ENCODE measurements around the gene BMI1. TPM values are rescaled to one million over a fixed set of nuclear protein-coding genes. Genes with fewer than 3 reads are reported as not detected.

Gene BMI1
- polyA plus RNA-seq, 1 donor (not counting 4 experiments of a cell fraction or from before 2014, with no cell fraction given), result 33.1 TPM

DNA sequence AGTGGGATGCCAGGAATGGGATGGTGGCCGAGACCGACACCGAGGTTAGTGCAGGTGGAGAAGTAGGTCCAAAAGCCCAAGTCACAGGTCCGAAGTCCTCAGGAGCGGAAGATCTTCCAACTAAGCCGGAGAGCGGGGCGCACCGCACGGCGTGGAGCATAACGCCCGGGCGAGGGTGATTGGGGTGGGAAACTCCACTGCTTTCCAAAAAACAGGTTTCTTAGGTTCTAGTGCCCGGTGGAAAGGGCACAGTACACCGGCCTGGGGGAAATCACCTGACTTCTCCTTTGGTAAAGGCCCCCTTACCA is 13.0 kb downstream of the BMI1 start:
- Histone ChIP-seq H3K4me2 (ENCODE audit: control insufficient read depth, extremely low read depth, insufficient read depth, low read depth, low read length) (no peak overlapping the region), H3K9me3 (ENCODE audit: control insufficient read depth, low read depth, low read length) (no peaks in the 10 kb centered on the region), H3K4me1 (ENCODE audit: control insufficient read depth, extremely low read depth, insufficient read depth, low read length) (peaks cover 2% of the 10 kb centered on the region), H2AFZ (ENCODE audit: control insufficient read depth, low read length) (no peak overlapping the region), H3K9me1 (ENCODE audit: control insufficient read depth, extremely low read depth, insufficient read depth, low read length) (no peaks in the 10 kb centered on the region), H3K27me3 (ENCODE audit: control insufficient read depth, extremely low read depth, insufficient read depth, low read length) (peaks cover 45% of the 10 kb centered on the region), H3K36me3 (ENCODE audit: control insufficient read depth in 2 of 2, extremely low read depth in 1 of 2, insufficient read depth in 2 of 2, low read length in 2 of 2) (peaks cover 5 to 8% of the 10 kb centered on the region in 2 experiments), H3K27ac (ENCODE audit: control insufficient read depth, insufficient read depth, low read length) (no peak overlapping the region), H3K9ac (ENCODE audit: control insufficient read depth, extremely low read depth, insufficient read depth, low read length) (no peak overlapping the region), H3K79me2 (ENCODE audit: control insufficient read depth, insufficient read depth, low read length) (no peaks in the 10 kb centered on the region), H4K20me1 (ENCODE audit: control insufficient read depth, extremely low read depth, insufficient read depth, low read length) (no peaks in the 10 kb centered on the region), H3K4me3 (ENCODE audit: control insufficient read depth in 2 of 3, extremely low read depth in 1 of 3, insufficient read depth in 2 of 3, low read depth in 1 of 3, low read length in 3 of 3) (peak overlapping the region in 1 of 3 experiments; percentile 74)
- no peak for DNase-seq (ENCODE audit: low read depth, low spot score)
- dilution Hi-C loops (cut with MboI; ENCODE audit: extremely low pct_ligation_motif_present, low sequenced_read_pairs), result no loop called here
- TF ChIP-seq, protein P1, sequence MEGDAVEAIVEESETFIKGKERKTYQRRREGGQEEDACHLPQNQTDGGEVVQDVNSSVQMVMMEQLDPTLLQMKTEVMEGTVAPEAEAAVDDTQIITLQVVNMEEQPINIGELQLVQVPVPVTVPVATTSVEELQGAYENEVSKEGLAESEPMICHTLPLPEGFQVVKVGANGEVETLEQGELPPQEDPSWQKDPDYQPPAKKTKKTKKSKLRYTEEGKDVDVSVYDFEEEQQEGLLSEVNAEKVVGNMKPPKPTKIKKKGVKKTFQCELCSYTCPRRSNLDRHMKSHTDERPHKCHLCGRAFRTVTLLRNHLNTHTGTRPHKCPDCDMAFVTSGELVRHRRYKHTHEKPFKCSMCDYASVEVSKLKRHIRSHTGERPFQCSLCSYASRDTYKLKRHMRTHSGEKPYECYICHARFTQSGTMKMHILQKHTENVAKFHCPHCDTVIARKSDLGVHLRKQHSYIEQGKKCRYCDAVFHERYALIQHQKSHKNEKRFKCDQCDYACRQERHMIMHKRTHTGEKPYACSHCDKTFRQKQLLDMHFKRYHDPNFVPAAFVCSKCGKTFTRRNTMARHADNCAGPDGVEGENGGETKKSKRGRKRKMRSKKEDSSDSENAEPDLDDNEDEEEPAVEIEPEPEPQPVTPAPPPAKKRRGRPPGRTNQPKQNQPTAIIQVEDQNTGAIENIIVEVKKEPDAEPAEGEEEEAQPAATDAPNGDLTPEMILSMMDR (optimal IDR thresholded peaks at IDR 0.05 in 1 of 3, IDR thresholded peaks at IDR 0.05 in 1 of 3, conservative IDR thresholded peaks at IDR 0.05 in 1 of 3; ENCODE audit: extremely low read depth in 1 of 3, insufficient read depth in 2 of 3, low read length in 3 of 3), result no peak
- no peak for TF ChIP-seq EZH2 (IDR thresholded peaks at IDR 0.05; ENCODE audit: low read length)
- no peak for FAIRE-seq

DNA sequence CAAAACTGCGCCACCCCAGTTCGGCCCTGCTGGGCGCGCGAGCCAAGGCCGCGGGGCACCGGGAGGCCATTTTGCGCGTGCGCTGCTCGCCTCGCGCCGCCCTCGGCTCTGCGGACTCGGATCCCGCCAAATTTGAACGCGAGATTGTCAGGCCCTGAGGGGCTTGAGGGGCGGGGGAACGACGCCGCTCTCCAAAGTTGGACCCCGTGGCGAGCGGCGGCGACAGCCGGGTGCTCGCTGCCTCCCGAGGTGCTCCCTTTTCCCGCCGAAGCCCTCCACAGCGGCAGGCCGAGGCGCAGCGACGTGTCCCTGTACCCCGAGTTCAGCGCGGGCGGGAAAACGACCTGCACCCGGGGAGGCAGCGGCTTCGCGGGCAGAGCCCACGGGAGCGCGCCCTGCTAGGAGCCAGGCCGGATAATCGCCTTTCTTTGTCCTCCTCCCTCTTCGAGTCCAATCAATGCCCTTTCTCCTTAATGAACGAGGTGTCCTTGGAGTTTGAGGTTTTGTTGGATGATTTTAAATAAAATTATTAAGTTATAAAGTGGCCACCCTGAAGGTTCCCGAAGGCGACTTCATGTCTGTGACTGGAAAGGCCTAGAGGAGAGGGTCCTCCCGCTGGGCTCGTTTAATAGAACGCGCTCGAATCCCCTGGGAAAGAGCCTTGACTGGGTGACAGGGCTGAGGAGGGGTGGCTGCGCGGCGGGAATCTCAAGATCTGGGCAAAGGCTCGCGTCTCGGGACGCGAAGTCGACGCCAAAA is 13.7 kb downstream of the BMI1 start:
- Histone ChIP-seq H3K4me1 (ENCODE audit: control insufficient read depth, extremely low read depth, insufficient read depth, low read length) (peaks cover 2% of the 10 kb centered on the region), H3K4me2 (ENCODE audit: control insufficient read depth, extremely low read depth, insufficient read depth, low read depth, low read length) (peak overlapping the region; percentile 85), H3K9me1 (ENCODE audit: control insufficient read depth, extremely low read depth, insufficient read depth, low read length) (no peaks in the 10 kb centered on the region), H3K27me3 (ENCODE audit: control insufficient read depth, extremely low read depth, insufficient read depth, low read length) (peaks cover 51% of the 10 kb centered on the region), H3K79me2 (ENCODE audit: control insufficient read depth, insufficient read depth, low read length) (no peaks in the 10 kb centered on the region), H3K9me3 (ENCODE audit: control insufficient read depth, low read depth, low read length) (no peaks in the 10 kb centered on the region), H3K36me3 (ENCODE audit: control insufficient read depth in 2 of 2, extremely low read depth in 1 of 2, insufficient read depth in 2 of 2, low read length in 2 of 2) (peaks cover 3% of the 10 kb centered on the region in 2 experiments), H3K27ac (ENCODE audit: control insufficient read depth, insufficient read depth, low read length) (no peak overlapping the region), H3K9ac (ENCODE audit: control insufficient read depth, extremely low read depth, insufficient read depth, low read length) (peak overlapping the region; percentile 37), H3K4me3 (ENCODE audit: control insufficient read depth in 2 of 3, extremely low read depth in 1 of 3, insufficient read depth in 2 of 3, low read depth in 1 of 3, low read length in 3 of 3) (peak overlapping the region; percentile 30 to 74 (median 61)), H4K20me1 (ENCODE audit: control insufficient read depth, extremely low read depth, insufficient read depth, low read length) (no peaks in the 10 kb centered on the region), H2AFZ (ENCODE audit: control insufficient read depth, low read length) (peak overlapping the region; percentile 90)
- FAIRE-seq, result no peak
- TF ChIP-seq, protein P1 (optimal IDR thresholded peaks at IDR 0.05 in 1 of 3, IDR thresholded peaks at IDR 0.05 in 1 of 3, conservative IDR thresholded peaks at IDR 0.05 in 1 of 3; ENCODE audit: extremely low read depth in 1 of 3, insufficient read depth in 2 of 3, low read length in 3 of 3), result no peak
- TF ChIP-seq EZH2 (IDR thresholded peaks at IDR 0.05; ENCODE audit: low read length), result no peak
- DNase-seq (ENCODE audit: low read depth, low spot score), result no peak
- dilution Hi-C loops (cut with MboI; ENCODE audit: extremely low pct_ligation_motif_present, low sequenced_read_pairs), result no loop called here
